Osteoblast (primary cell): Measurements from ENCODE around the gene GORAB. TPM values are rescaled to one million over a fixed set of nuclear protein-coding genes. Genes with fewer than 3 reads are reported as not detected.
A peak's percentile ranks its signal among the peaks of the same experiment; 100 is the strongest.

Experiments
- DNase-seq: peaks from one replicate; pipeline ENCODE4 v3.0.0; 2011; ENCODE audit warnings: low spot score, mixed read lengths; ENCODE audit not compliant: insufficient read length; ENCODE audit errors: missing footprints
- H2AFZ ChIP-seq: 2 replicates; pipeline ENCODE4 v1.6.0; 2011; ENCODE audit warnings: mild to moderate bottlenecking, low read length
- H3K27ac ChIP-seq: 2 replicates; pipeline ENCODE4 v1.5.1; 2011; ENCODE audit warnings: mild to moderate bottlenecking, low read depth, low read length, moderate library complexity
- H3K27me3 ChIP-seq: 2 replicates; pipeline ENCODE4 v1.6.0; 2012; ENCODE audit warnings: mild to moderate bottlenecking, control low read depth, inconsistent platforms, low read length, moderate library complexity; ENCODE audit not compliant: insufficient read depth
- H3K36me3 ChIP-seq: 2 replicates; pipeline ENCODE4 v1.5.1; 2011; ENCODE audit warnings: mild to moderate bottlenecking, low read length, control low read depth, moderate library complexity; ENCODE audit not compliant: insufficient read depth
- H3K4me1 ChIP-seq: 2 replicates; pipeline ENCODE4 v1.5.1; 2011; ENCODE audit warnings: mild to moderate bottlenecking, low read length, control low read depth, moderate library complexity; ENCODE audit not compliant: insufficient read depth
- H3K4me2 ChIP-seq: 2 replicates; pipeline ENCODE4 v1.6.0; 2011; ENCODE audit warnings: mild to moderate bottlenecking, low read length; ENCODE audit not compliant: insufficient read depth
- H3K4me3 ChIP-seq: fragments of 200-600 bp; sonication (generic); 3 replicates; pipeline ENCODE4 v1.5.1; 2012; ENCODE audit warnings: mild to moderate bottlenecking, low read length, inconsistent platforms; ENCODE audit not compliant: insufficient read depth
- H3K79me2 ChIP-seq: 2 replicates; pipeline ENCODE4 v1.6.0; 2012; ENCODE audit warnings: mild to moderate bottlenecking, low read length, control low read depth, inconsistent platforms; ENCODE audit not compliant: insufficient read depth
- H3K9me3 ChIP-seq: 2 replicates; pipeline ENCODE4 v1.5.1; 2011; ENCODE audit warnings: low read depth, low read length, control low read depth
- H4K20me1 ChIP-seq: 2 replicates; pipeline ENCODE4 v1.6.0; 2012; ENCODE audit warnings: mild to moderate bottlenecking, low read length, control low read depth; ENCODE audit not compliant: insufficient read depth
- CTCF ChIP-seq: IDR thresholded peaks from 2 replicates; pipeline ENCODE4 v1.5.1; 2011; ENCODE audit warnings: mild to moderate bottlenecking, low read depth, low read length, moderate library complexity; ENCODE audit errors: extremely low read depth
- total RNA-seq: library from RNA; depleted of rRNA; stranded (reverse); fragments of >200 nt; gene quantifications from 2 replicates; pipeline ENCODE4 v1.2.3, GENCODE V29; 2012

GORAB gene
- total RNA-seq, 1 donor = 16.3 TPM

DNA sequence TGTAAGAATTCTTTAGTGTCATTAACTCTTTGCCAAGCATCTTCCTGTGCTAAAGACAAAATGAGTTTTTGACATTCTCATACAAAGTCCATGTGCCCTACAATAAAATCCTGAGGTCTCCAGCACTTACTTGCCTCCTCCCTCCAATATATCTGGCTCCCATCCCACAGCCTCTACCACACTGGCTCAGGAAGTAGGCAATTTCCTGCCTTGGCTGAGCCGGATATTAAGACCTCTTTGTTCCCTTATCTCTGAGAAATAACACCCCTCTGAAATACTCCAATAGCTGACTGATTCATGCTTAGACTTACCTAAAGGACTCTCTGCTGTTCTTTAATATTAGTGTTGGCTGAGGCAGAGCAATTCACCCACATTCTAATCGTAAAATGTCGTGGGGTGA lies 37.6 kb upstream of the GORAB start:
- H3K27me3 ChIP-seq = no peaks in the 10 kb centered on the region
- DNase-seq = peak; percentile 44
- H3K4me2 ChIP-seq = peak overlapping the region; percentile 19
- peaks cover 5% of the 10 kb centered on the region for H3K4me1 ChIP-seq
- TF ChIP-seq CTCF = no peak
- H3K4me3 ChIP-seq = no peak overlapping the region
- H3K9me3 ChIP-seq = no peaks in the 10 kb centered on the region
- no peaks in the 10 kb centered on the region for H4K20me1 ChIP-seq
- no peak overlapping the region for H3K27ac ChIP-seq
- H3K36me3 ChIP-seq = no peaks in the 10 kb centered on the region
- peak overlapping the region; percentile 53 for H2AFZ ChIP-seq
- no peaks in the 10 kb centered on the region for H3K79me2 ChIP-seq

DNA sequence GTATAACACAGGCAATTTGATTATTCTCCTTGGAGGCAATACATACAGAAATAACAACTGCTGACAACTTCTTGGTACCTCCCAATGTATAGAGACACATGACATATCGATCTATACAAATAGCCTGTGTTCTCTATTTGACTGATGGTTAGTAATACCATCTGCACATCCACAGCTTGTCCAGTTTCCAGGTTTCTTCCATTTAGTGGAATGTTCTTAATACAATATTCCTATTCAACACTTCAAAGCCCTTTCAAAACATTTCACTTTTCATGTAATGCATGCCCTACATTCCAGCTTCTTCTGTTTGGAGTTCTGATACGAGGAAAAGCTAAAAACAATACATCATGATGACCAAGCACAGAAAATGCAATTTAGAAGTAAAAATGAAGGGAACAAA lies 37.0 kb upstream of the GORAB start:
- TF ChIP-seq CTCF = no peak
- no peaks in the 10 kb centered on the region for H3K36me3 ChIP-seq
- H3K4me1 ChIP-seq = peaks cover 5% of the 10 kb centered on the region
- H3K27me3 ChIP-seq = no peaks in the 10 kb centered on the region
- no peaks in the 10 kb centered on the region for H3K79me2 ChIP-seq
- H4K20me1 ChIP-seq = no peaks in the 10 kb centered on the region
- no peaks in the 10 kb centered on the region for H3K9me3 ChIP-seq
- H3K4me3 ChIP-seq = no peak overlapping the region
- H3K27ac ChIP-seq = no peak overlapping the region
- H3K4me2 ChIP-seq = no peak overlapping the region
- H2AFZ ChIP-seq = no peak overlapping the region
- no peak for DNase-seq

- no peak overlapping the region for H3K4me3 ChIP-seq
- no peaks in the 10 kb centered on the region for H4K20me1 ChIP-seq
- no peaks in the 10 kb centered on the region for H3K9me3 ChIP-seq
- H3K79me2 ChIP-seq = no peaks in the 10 kb centered on the region
- H3K4me1 ChIP-seq = peaks cover 5% of the 10 kb centered on the region
- no peaks in the 10 kb centered on the region for H3K27me3 ChIP-seq
- H3K4me2 ChIP-seq = no peak overlapping the region
- H2AFZ ChIP-seq = no peak overlapping the region
- no peak for TF ChIP-seq CTCF
- no peaks in the 10 kb centered on the region for H3K36me3 ChIP-seq
- no peak for DNase-seq
- no peak overlapping the region for H3K27ac ChIP-seq
Measured at GRCh38 chr1:170498876-170499275, 33.1 kb upstream of the GORAB start.

DNA sequence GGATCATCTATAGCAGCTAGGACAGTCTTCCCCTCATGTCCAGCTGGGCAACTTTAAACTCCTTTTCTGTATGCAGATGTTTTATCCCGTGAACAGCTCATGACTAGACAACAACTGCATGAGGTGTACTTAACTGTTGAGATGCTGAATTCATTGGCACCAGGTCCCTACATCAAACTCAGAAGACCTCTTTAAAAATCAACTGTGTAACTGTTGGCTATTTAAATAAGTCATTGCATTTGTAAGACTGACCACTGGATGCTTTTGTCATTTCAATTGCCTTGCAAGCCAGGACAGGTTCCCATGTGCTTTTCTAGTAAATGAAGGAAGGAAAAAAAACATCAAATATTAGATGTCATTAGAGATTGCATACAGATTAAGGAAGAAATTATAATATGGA lies 28.3 kb upstream of the GORAB start:
- TF ChIP-seq CTCF = no peak
- H3K9me3 ChIP-seq = no peaks in the 10 kb centered on the region
- H3K79me2 ChIP-seq = no peaks in the 10 kb centered on the region
- no peak overlapping the region for H2AFZ ChIP-seq
- no peaks in the 10 kb centered on the region for H3K36me3 ChIP-seq
- no peaks in the 10 kb centered on the region for H3K4me1 ChIP-seq
- no peak overlapping the region for H3K4me2 ChIP-seq
- H4K20me1 ChIP-seq = no peaks in the 10 kb centered on the region
- DNase-seq = no peak
- H3K27ac ChIP-seq = no peak overlapping the region
- no peak overlapping the region for H3K4me3 ChIP-seq
- H3K27me3 ChIP-seq = no peaks in the 10 kb centered on the region
